Peyer's patch (tissue), 4 donors: ENCODE results near the gene UBE2Q2. TPM values are rescaled to one million over a fixed set of nuclear protein-coding genes. Genes with fewer than 3 reads are reported as not detected.
"Not testable (repeated sequence)": the region's sequence is repeated elsewhere in the genome, so short reads cannot be mapped to it uniquely, and the experiment has no call there.

Source experiments
- DNase-seq, 3 donors: peaks; one replicate each; pipeline ENCODE4 v3.0.0-alpha.2; 2017 to 2019
- H3K27ac ChIP-seq, 4 donors: fragments of 200-600 bp; sonication (generic); one replicate each; pipeline ENCODE4 v1.5.1; 2016 to 2019
- H3K27me3 ChIP-seq, 2 donors: fragments of 200-600 bp; sonication (generic); one replicate each; pipeline ENCODE4 v1.5.1; 2019
- H3K36me3 ChIP-seq, 3 donors: fragments of 200-600 bp; sonication (generic); one replicate each; pipeline ENCODE4 v1.5.1; 2016 to 2019
- H3K4me1 ChIP-seq, 4 donors: fragments of 200-600 bp; sonication (generic); one replicate each; pipeline ENCODE4 v1.5.1; 2016 to 2019
- H3K4me3 ChIP-seq, 4 donors: fragments of 200-600 bp; sonication (generic); 1 replicate in 3 of 4; 2 replicates in 1 of 4; pipeline ENCODE4 v1.5.1; 2016 to 2019; ENCODE audit warnings: mild to moderate bottlenecking in 1 of 4
- H3K9me3 ChIP-seq, 4 donors: fragments of 200-600 bp; sonication (generic); one replicate each; pipeline ENCODE4 v1.5.1; 2016 to 2019; ENCODE audit warnings: mild to moderate bottlenecking in 1 of 4
- POLR2A ChIP-seq, 2 donors: fragments of 450-650 bp; IDR thresholded peaks; one replicate each; pipeline ENCODE4 v1.5.1; 2017; ENCODE audit warnings: antibody characterized with exemption in 2 of 2, mild to moderate bottlenecking in 2 of 2, moderate library complexity in 2 of 2
- total RNA-seq, 4 donors: library from RNA; depleted of rRNA; stranded (reverse); fragments of >200 nt; gene quantifications; one replicate each; pipeline ENCODE4 v1.1.0, GENCODE V29; 2016
- TF ChIP-seq, protein P1 (sequence below), 6 experiments: fragments of 450-650 bp in 4 of 6; fragments of 200-600 bp in 2 of 6; sonication (generic) in 1 of 6; IDR thresholded peaks; one replicate each; pipeline ENCODE4 v1.5.1; 2017 to 2019; ENCODE audit warnings: antibody characterized with exemption in 6 of 6, mild to moderate bottlenecking in 3 of 6, moderate library complexity in 1 of 6

UBE2Q2 gene
- total RNA-seq, 4 donors from 2014 or later = 9.3 to 52.0 (median 12.2) TPM

DNA sequence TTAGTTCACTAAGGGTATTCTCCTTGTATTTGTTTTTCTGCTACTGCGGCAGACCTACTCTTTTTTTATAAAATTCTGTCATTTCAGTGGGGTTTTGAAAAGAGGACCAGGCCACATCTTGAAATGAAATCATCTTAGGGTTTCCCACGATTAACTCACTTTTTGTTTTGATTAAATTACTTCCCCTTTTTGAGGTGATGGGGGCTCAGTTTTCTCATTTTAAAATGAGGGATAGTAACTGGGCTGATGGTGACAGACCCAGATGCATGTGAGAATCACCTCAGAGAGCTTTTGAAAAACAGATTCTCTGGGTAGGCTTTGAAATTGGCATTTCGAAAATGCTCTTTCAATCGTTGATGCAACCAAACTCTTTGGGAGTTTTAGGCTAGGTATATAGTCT is 24.2 kb downstream of the UBE2Q2 start:
- no peaks in the 10 kb centered on the region for H3K4me1 ChIP-seq
- no peak for TF ChIP-seq POLR2A (IDR thresholded peaks at IDR 0.05)
- TF ChIP-seq, protein P1, sequence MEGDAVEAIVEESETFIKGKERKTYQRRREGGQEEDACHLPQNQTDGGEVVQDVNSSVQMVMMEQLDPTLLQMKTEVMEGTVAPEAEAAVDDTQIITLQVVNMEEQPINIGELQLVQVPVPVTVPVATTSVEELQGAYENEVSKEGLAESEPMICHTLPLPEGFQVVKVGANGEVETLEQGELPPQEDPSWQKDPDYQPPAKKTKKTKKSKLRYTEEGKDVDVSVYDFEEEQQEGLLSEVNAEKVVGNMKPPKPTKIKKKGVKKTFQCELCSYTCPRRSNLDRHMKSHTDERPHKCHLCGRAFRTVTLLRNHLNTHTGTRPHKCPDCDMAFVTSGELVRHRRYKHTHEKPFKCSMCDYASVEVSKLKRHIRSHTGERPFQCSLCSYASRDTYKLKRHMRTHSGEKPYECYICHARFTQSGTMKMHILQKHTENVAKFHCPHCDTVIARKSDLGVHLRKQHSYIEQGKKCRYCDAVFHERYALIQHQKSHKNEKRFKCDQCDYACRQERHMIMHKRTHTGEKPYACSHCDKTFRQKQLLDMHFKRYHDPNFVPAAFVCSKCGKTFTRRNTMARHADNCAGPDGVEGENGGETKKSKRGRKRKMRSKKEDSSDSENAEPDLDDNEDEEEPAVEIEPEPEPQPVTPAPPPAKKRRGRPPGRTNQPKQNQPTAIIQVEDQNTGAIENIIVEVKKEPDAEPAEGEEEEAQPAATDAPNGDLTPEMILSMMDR (IDR thresholded peaks at IDR 0.05) = no peak
- no peak for DNase-seq
- no peak overlapping the region for H3K4me3 ChIP-seq
- no peak overlapping the region for H3K27ac ChIP-seq
- peaks cover 0 to 7% (median 0%) of the 10 kb centered on the region in 3 donors for H3K36me3 ChIP-seq
- no peaks in the 10 kb centered on the region for H3K27me3 ChIP-seq
- no peaks in the 10 kb centered on the region for H3K9me3 ChIP-seq

DNA sequence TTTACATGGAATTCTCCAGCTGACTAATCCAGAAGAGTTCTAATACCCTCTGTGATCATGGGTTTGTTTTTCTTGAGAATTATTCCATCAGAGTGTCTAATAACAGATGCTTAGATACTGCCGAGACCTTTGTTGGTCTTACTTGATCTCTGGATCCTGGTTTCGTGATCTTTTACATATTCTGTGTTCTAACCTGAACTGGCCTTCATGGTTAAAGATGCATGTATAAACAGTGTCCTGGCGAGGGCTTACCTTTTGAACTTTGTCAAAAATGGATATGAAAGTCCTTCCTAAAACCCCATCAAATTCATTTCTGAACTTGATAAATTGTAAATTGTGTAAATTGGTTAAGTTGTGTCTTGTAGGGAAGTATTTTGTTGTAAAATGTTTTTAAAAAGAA is 24.8 kb downstream of the UBE2Q2 start:
- no peak overlapping the region for H3K27ac ChIP-seq

DNA sequence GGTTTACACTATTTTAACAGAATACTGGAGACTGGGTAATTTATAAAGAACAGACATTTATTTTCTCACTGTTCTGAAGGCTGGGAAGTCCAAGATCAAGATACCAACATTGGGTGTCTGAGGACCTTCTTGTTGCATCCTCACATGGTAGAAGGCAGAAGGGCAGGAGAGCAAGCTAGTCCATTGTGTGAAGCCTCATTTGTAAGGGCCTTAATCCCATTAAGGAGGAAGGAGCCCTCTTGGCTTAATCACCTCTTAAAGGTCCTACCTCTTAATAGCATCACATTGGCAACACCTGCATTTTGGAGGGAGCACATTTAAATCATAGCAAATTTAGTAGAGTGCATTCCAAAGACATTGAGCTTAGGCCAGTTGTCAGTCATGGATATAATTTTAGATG is 26.2 kb downstream of the UBE2Q2 start:
- TF ChIP-seq, protein P1 (IDR thresholded peaks at IDR 0.05) = no peak
- TF ChIP-seq POLR2A (IDR thresholded peaks at IDR 0.05) = no peak
- H3K4me3 ChIP-seq = no peak overlapping the region
- no peak for DNase-seq
- H3K4me1 ChIP-seq = no peaks in the 10 kb centered on the region
- no peaks in the 10 kb centered on the region for H3K9me3 ChIP-seq
- peaks cover 0 to 16% (median 0%) of the 10 kb centered on the region in 3 donors for H3K36me3 ChIP-seq
- no peaks in the 10 kb centered on the region for H3K27me3 ChIP-seq
- no peak overlapping the region for H3K27ac ChIP-seq

More for the DNA sequence above, 24.8 kb downstream of the UBE2Q2 start:
- H3K9me3 ChIP-seq = no peaks in the 10 kb centered on the region
- no peak for DNase-seq
- H3K27me3 ChIP-seq = no peaks in the 10 kb centered on the region
- H3K36me3 ChIP-seq = peaks cover 0 to 7% (median 0%) of the 10 kb centered on the region in 3 donors
- H3K4me1 ChIP-seq = no peaks in the 10 kb centered on the region
- H3K4me3 ChIP-seq = no peak overlapping the region
- no peak for TF ChIP-seq POLR2A (IDR thresholded peaks at IDR 0.05)
- TF ChIP-seq, protein P1 (IDR thresholded peaks at IDR 0.05) = no peak

DNA sequence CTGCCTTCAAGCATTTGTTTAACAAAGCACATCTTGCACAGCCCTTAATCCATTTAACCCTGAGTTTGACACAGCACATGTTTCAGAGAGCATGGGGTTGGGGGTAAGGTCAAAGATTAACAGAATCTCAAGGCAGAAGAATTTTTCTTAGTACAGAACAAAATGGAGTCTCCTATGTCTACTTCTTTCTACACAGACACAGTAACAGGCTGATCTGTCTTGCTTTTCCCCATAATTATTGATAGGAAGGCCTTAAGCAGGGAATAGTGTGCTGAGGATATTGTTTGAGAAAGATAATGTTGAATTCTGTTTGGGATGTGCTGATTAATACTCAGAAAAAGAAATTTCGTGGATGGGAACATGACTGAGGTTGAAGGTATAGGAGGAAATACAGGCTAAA is 28.3 kb downstream of the UBE2Q2 start:
- H3K4me1 ChIP-seq, DNase-seq: not testable (repeated sequence)

DNA sequence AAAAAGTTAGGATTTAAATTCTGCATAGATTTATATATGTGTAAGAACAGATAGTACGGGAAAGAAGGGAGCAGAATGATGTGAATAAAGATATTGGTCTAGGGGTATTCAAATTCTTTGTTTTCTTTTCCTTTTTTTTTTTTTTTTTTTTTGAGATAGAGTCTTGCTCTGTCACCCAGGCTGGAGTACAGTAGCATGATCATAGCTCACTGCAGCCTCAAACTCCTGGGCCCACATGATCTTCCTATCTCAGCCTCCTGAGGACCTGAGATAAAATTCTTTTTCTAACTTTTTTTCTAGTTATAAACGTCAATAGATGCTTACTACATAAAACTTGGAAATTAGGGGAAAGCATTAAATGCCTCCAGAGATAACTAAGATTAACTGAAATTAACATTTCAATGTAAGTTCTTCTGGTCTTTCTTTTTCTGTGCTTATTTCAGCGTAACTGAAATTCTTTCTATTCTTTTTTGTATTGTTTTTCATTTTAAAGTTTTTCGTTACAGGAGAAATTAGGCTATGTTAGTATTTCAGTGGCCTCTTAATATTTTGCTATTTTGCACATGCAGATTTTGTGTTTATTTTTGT is 29.2 kb downstream of the UBE2Q2 start:
- Histone ChIP-seq H3K9me3 (no peaks in the 10 kb centered on the region), H3K4me3 (no peak overlapping the region), H3K27ac (no peak overlapping the region), H3K27me3 (no peaks in the 10 kb centered on the region), H3K36me3 (peaks cover 0 to 32% (median 0%) of the 10 kb centered on the region in 3 donors), H3K4me1 (no peaks in the 10 kb centered on the region)
- no peak for TF ChIP-seq POLR2A (IDR thresholded peaks at IDR 0.05)
- TF ChIP-seq, protein P1 (IDR thresholded peaks at IDR 0.05) = no peak
- DNase-seq = no peak

More for the DNA sequence above, 28.3 kb downstream of the UBE2Q2 start:
- not testable (repeated sequence) for H3K27ac ChIP-seq, H3K9me3 ChIP-seq, H3K4me3 ChIP-seq, H3K27me3 ChIP-seq
- peaks cover 0 to 32% (median 0%) of the 10 kb centered on the region in 3 donors for H3K36me3 ChIP-seq

DNA sequence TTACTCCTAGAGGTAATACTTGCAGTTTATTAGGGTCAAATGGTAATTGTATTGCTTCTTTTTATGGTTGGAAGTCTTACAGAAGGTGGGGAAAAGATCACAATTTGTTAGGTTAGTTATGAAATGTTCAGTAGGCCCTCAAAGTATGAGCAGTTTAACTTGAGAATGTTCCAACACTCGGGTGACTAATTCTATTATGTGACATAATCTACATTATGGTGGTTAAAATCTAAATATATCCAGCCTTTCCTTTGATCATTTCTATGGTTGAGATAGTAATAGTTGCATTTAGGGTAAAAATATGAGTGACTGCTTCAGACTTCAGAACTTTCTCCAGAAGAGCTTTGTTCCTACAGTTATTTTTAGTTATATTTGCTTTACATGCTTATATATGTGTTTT is 40.8 kb downstream of the UBE2Q2 start:
- Histone ChIP-seq H3K36me3 (peaks cover 0 to 8% (median 0%) of the 10 kb centered on the region in 3 donors), H3K27me3 (no peaks in the 10 kb centered on the region), H3K9me3 (no peaks in the 10 kb centered on the region), H3K4me1 (no peaks in the 10 kb centered on the region), H3K4me3 (no peak overlapping the region), H3K27ac (no peak overlapping the region)
- no peak for DNase-seq
- TF ChIP-seq, protein P1 (IDR thresholded peaks at IDR 0.05) = no peak
- TF ChIP-seq POLR2A (IDR thresholded peaks at IDR 0.05) = no peak
